IPS-20b (cell line): ENCODE measurements around the gene DCUN1D5.

Experiments used
- H3K27ac ChIP-seq: one replicate; pipeline ENCODE4 v1.5.1; 2013; ENCODE audit warnings: low read length
- H3K27me3 ChIP-seq: 2 replicates; pipeline ENCODE4 v1.6.1; 2013; ENCODE audit warnings: mild to moderate bottlenecking, low read length, inconsistent platforms; ENCODE audit not compliant: insufficient read depth
- H3K36me3 ChIP-seq: 2 replicates; pipeline ENCODE4 v1.6.1; 2013; ENCODE audit warnings: low read depth, mild to moderate bottlenecking, inconsistent platforms, low read length, moderate library complexity; ENCODE audit not compliant: insufficient read depth
- H3K4me1 ChIP-seq: 2 replicates; pipeline ENCODE4 v1.6.1; 2013; ENCODE audit warnings: mild to moderate bottlenecking, control low read depth, inconsistent platforms, low read length, moderate library complexity; ENCODE audit not compliant: insufficient read depth
- H3K4me3 ChIP-seq: 2 replicates; pipeline ENCODE4 v1.5.1; 2013; ENCODE audit warnings: mild to moderate bottlenecking, low read length, inconsistent platforms
- H3K9ac ChIP-seq: 2 replicates; pipeline ENCODE4 v1.6.1; 2013; ENCODE audit warnings: low read depth, mild to moderate bottlenecking, inconsistent platforms, low read length, moderate library complexity
- H3K9me3 ChIP-seq: 2 replicates; pipeline ENCODE4 v1.6.1; 2013; ENCODE audit warnings: mild to moderate bottlenecking, low read depth, low read length, inconsistent platforms; ENCODE audit not compliant: insufficient read depth

DCUN1D5 gene

DNA sequence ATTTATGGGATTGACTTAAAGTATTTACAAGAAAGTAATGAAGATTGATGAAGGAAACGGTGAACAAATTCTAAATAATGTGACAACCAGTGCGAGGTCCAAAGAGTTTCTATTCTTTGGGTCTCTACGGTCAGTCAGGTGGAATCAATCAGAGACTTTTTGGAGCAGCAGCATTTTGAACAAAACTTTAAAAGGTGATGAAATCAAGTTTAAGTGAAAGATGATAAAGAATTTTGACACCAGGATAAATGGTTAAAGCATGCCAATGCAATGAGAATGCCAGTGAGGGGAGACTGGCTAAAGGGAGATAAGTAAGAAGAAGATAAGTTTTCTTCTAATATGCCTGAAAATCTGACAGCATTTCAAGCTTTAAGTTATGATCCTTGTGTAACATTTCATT lies 67.9 kb downstream of the DCUN1D5 start:
- H3K9ac ChIP-seq, result no peak overlapping the region
- H3K9me3 ChIP-seq, result no peaks in the 10 kb centered on the region
- H3K4me1 ChIP-seq, result no peaks in the 10 kb centered on the region
- H3K27ac ChIP-seq, result no peak overlapping the region
- H3K36me3 ChIP-seq, result no peaks in the 10 kb centered on the region
- H3K4me3 ChIP-seq, result no peak overlapping the region
- no peaks in the 10 kb centered on the region for H3K27me3 ChIP-seq

DNA sequence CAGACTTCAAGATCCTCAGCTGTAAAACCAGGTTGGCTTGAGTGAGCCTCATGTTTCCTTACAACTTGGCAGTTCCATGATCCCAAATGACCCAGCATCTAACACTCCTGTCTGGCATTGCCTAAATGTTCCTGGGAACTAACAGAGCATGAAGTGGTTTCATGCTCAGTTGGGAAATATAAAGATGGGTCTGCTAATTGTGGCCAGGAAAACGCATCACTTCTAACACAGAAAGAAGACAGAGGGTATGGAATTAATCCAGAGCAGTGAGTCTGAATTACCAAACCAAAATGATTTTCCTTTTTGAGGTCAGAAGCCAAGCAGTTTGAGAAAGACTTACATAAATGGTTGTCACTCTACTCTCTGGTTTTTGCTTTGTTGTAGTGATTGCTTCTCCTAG lies 75.9 kb downstream of the DCUN1D5 start:
- Histone ChIP-seq H3K9me3 (no peaks in the 10 kb centered on the region), H3K27ac (no peak overlapping the region), H3K27me3 (no peaks in the 10 kb centered on the region), H3K9ac (no peak overlapping the region), H3K4me3 (no peak overlapping the region), H3K4me1 (no peaks in the 10 kb centered on the region), H3K36me3 (no peaks in the 10 kb centered on the region)

GRCh38 chr11:103013421-103013820 lies 78.5 kb downstream of the DCUN1D5 start:
- Histone ChIP-seq H3K27me3 (no peaks in the 10 kb centered on the region), H3K9ac (no peak overlapping the region)

More at GRCh38 chr11:103013421-103013820, 78.5 kb downstream of the DCUN1D5 start:
- Histone ChIP-seq H3K4me3 (no peak overlapping the region), H3K36me3 (no peaks in the 10 kb centered on the region), H3K27ac (no peak overlapping the region), H3K4me1 (no peaks in the 10 kb centered on the region), H3K9me3 (peaks cover 9% of the 10 kb centered on the region; the same call in 1 of the 2 replicates)
